Measurements from ENCODE around the gene WDR27.

WDR27 gene

DNA sequence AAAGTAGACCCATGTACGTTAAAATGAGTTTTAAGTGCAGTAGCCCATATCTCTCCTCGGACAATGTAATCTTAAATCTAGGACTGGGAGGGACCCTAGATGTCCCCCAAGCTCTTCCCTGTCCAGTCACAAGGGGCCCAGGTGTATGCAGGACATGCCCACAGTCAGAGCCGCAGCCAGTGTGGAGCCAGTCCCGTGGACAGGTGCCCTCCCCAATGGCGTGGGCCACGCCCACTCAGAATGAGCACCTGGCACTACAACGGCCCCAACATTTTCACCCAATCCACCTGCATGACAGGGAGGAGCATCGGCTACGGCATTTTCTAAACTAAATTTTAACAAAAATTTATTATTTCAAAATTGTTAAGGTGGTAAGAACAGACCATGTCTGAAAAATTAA is 53.2 kb downstream of the WDR27 start:
- TF ChIP-seq TAF1 (IDR thresholded peaks at IDR 0.05; ENCODE audit: low read depth) (no peak), FOXM1 (IDR thresholded peaks at IDR 0.05; ENCODE audit: borderline replicate concordance, low read depth) (no peak)

GRCh38 chr6:169648092-169648491 is 53.7 kb downstream of the WDR27 start:
- no peak for TF ChIP-seq FOXM1 (IDR thresholded peaks at IDR 0.05; ENCODE audit: borderline replicate concordance, low read depth)
- no peak for TF ChIP-seq MAX (IDR thresholded peaks at IDR 0.05)
- no peak for TF ChIP-seq ZBTB7A (IDR thresholded peaks at IDR 0.05; ENCODE audit: low read depth)
- no peak for TF ChIP-seq CEBPB (IDR thresholded peaks at IDR 0.05)
- TF ChIP-seq, protein P1, sequence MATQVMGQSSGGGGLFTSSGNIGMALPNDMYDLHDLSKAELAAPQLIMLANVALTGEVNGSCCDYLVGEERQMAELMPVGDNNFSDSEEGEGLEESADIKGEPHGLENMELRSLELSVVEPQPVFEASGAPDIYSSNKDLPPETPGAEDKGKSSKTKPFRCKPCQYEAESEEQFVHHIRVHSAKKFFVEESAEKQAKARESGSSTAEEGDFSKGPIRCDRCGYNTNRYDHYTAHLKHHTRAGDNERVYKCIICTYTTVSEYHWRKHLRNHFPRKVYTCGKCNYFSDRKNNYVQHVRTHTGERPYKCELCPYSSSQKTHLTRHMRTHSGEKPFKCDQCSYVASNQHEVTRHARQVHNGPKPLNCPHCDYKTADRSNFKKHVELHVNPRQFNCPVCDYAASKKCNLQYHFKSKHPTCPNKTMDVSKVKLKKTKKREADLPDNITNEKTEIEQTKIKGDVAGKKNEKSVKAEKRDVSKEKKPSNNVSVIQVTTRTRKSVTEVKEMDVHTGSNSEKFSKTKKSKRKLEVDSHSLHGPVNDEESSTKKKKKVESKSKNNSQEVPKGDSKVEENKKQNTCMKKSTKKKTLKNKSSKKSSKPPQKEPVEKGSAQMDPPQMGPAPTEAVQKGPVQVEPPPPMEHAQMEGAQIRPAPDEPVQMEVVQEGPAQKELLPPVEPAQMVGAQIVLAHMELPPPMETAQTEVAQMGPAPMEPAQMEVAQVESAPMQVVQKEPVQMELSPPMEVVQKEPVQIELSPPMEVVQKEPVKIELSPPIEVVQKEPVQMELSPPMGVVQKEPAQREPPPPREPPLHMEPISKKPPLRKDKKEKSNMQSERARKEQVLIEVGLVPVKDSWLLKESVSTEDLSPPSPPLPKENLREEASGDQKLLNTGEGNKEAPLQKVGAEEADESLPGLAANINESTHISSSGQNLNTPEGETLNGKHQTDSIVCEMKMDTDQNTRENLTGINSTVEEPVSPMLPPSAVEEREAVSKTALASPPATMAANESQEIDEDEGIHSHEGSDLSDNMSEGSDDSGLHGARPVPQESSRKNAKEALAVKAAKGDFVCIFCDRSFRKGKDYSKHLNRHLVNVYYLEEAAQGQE (IDR thresholded peaks at IDR 0.05; ENCODE audit: low read depth) = no peak

GRCh38 chr6:169647637-169648036 is 54.2 kb downstream of the WDR27 start:
- TF ChIP-seq RAD21 (IDR thresholded peaks at IDR 0.05; ENCODE audit: low read depth) (no peak), EP300 (IDR thresholded peaks at IDR 0.05; ENCODE audit: borderline replicate concordance) (no peak), MAX (IDR thresholded peaks at IDR 0.05) (no peak), ZBTB7A (IDR thresholded peaks at IDR 0.05; ENCODE audit: low read depth) (no peak), EGR1 (IDR thresholded peaks at IDR 0.05) (no peak), TCF12 (IDR thresholded peaks at IDR 0.05; ENCODE audit: low read depth) (no peak), NFIC (IDR thresholded peaks at IDR 0.05) (no peak), CREB1 (IDR thresholded peaks at IDR 0.05; ENCODE audit: low read depth) (no peak)
- TF ChIP-seq, protein P1 (IDR thresholded peaks at IDR 0.05; ENCODE audit: low read depth) = no peak

DNA sequence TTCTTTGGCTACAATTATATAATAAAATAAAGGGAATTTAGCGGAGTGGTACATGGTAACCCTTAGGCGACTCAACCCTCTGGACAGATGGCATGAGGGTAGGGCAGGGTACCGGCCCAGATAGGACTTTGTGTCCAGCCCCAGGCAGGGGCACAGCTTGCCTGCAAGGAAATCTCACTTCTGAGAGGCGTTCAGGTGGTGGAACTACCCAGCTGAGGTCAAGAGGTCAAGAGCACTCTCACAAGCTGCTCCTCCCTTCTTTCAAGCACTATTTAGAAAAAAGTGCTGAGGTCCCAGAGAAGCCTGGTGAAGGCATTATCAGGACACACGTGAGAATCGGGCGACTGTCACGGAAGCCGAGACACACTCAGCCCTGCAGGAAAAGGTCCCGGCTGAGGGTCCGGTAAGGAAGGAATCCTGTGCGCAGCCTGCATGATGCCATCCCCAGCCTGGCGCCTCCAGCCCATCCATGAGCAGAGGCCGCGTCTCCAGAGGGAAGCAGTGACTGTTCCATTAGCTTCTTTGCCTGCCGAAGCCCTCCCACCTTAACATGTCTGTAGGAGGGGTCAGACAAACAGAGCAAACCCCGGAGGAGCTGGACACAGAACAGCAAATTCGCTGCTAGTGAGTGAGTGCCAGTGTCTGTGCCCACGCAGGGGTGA is 54.8 kb downstream of the WDR27 start:
- TF ChIP-seq MAX (IDR thresholded peaks at IDR 0.05) = no peak
- TF ChIP-seq RAD21 (IDR thresholded peaks at IDR 0.05; ENCODE audit: low read depth) = no peak
- TF ChIP-seq CEBPB (IDR thresholded peaks at IDR 0.05) = no peak
- no peak for TF ChIP-seq USF1 (IDR thresholded peaks at IDR 0.05)

DNA sequence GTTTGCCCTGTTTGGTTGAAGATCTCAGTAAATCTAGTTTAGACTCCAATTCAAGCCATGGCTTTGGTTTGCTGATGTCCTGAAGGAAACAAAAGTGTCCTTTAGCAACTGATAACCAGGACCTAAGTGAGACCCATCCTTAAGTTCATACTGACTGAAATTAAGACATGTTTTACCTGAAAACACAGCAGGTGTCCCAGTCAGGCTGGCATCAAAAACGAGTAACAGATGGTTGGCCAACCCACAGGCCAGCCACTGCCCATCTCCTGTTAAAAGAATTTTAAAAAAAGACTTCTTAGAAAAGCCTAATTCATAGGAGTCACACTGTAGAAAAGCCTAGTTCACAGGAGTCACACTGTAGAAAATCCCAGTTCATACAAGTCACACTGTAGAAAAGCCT is 58.3 kb downstream of the WDR27 start:
- TF ChIP-seq EGR1 (IDR thresholded peaks at IDR 0.05) = no peak
- TF ChIP-seq YY1 (IDR thresholded peaks at IDR 0.05; ENCODE audit: low read depth) = no peak
- TF ChIP-seq RAD21 (IDR thresholded peaks at IDR 0.05; ENCODE audit: low read depth) = no peak
- TF ChIP-seq USF1 (IDR thresholded peaks at IDR 0.05) = no peak
- no peak for TF ChIP-seq MAX (IDR thresholded peaks at IDR 0.05)
- TF ChIP-seq, protein P1 (IDR thresholded peaks at IDR 0.05; ENCODE audit: low read depth) = no peak
- no peak for TF ChIP-seq FOXM1 (IDR thresholded peaks at IDR 0.05; ENCODE audit: borderline replicate concordance, low read depth)
- no peak for TF ChIP-seq TEAD4 (IDR thresholded peaks at IDR 0.05)
- no peak for TF ChIP-seq NFIC (IDR thresholded peaks at IDR 0.05)
- no peak for TF ChIP-seq CEBPB (IDR thresholded peaks at IDR 0.05)
- TF ChIP-seq TCF12 (IDR thresholded peaks at IDR 0.05; ENCODE audit: low read depth) = no peak
- no peak for TF ChIP-seq EP300 (IDR thresholded peaks at IDR 0.05; ENCODE audit: borderline replicate concordance)
- TF ChIP-seq ZBTB7A (IDR thresholded peaks at IDR 0.05; ENCODE audit: low read depth) = no peak
- TF ChIP-seq CREB1 (IDR thresholded peaks at IDR 0.05; ENCODE audit: low read depth) = no peak
- no peak for TF ChIP-seq TAF1 (IDR thresholded peaks at IDR 0.05; ENCODE audit: low read depth)
